Activated CD8-positive, alpha-beta memory T cell treated with anti-CD3 and anti-CD28 coated beads, Interleukin-2, amount 50 U/mL, for 48 hours (primary cell): ENCODE measurements around the gene EPRS1.
"Not testable (repeated sequence)": the region's sequence is repeated elsewhere in the genome, so short reads cannot be mapped to it uniquely, and the experiment has no call there.

Experiments used
- DNase-seq: peaks from one replicate; pipeline ENCODE4 v3.0.0-alpha.2; 2020

Gene EPRS1

GRCh38 chr1:220046052-220046930 lies at the start of gene EPRS1:
TSS of gene EPRS1 (minus strand) at chr1:220046505. CDS start at chr1:220046388, 117 bp downstream.
- DNase-seq: peak; percentile 93

GRCh38 chr1:220094016-220094911 lies 48.0 kb upstream of the EPRS1 start, which contains the start of gene IARS2:
TSS of gene IARS2 (plus strand) at chr1:220094132. CDS start at chr1:220094217, 85 bp downstream.
- DNase-seq: peak; percentile 93

GRCh38 chr1:220093361-220094015 lies 47.2 kb upstream of the EPRS1 start:
- DNase-seq: no peak

GRCh38 chr1:220092694-220093093 lies 46.4 kb upstream of the EPRS1 start:
- no peak for DNase-seq

GRCh38 chr1:220089650-220090556 lies 43.6 kb upstream of the EPRS1 start, which contains the start of gene BPNT1:
TSS of gene BPNT1 (minus strand) at chr1:220089788. CDS start at chr1:220079846, 9,942 bp downstream.
- peak; percentile 98 for DNase-seq

GRCh38 chr1:220086261-220086686 lies 40.0 kb upstream of the EPRS1 start:
- not testable (repeated sequence) for DNase-seq

- no peak for DNase-seq
Observed at GRCh38 chr1:220084460-220084859, 38.2 kb upstream of the EPRS1 start.

- no peak for DNase-seq
Observed at GRCh38 chr1:220077887-220078286, 31.6 kb upstream of the EPRS1 start.

- no peak for DNase-seq
Observed at GRCh38 chr1:220076861-220077762, 30.8 kb upstream of the EPRS1 start.

- no peak for DNase-seq
Observed at GRCh38 chr1:220067269-220068204, 21.2 kb upstream of the EPRS1 start.

GRCh38 chr1:220062629-220063028 lies 16.3 kb upstream of the EPRS1 start:
- DNase-seq: no peak

- DNase-seq: no peak
Observed at GRCh38 chr1:220060876-220061275, 14.6 kb upstream of the EPRS1 start.

- no peak for DNase-seq
Observed at GRCh38 chr1:220056374-220056773, 10.1 kb upstream of the EPRS1 start.

GRCh38 chr1:220045356-220046051 lies 801 bp downstream of the EPRS1 start:
- DNase-seq: no peak

- DNase-seq: no peak
Observed at GRCh38 chr1:220044678-220045355, 1.5 kb downstream of the EPRS1 start.

- no peak for DNase-seq
Observed at GRCh38 chr1:220043646-220044045, 2.7 kb downstream of the EPRS1 start.

GRCh38 chr1:220040028-220040596 lies 6.2 kb downstream of the EPRS1 start:
- DNase-seq: no peak

GRCh38 chr1:220038640-220039039 lies 7.7 kb downstream of the EPRS1 start:
- DNase-seq: no peak
